Bronchial epithelial cell (primary cell): ENCODE measurements around the gene APOC3. TPM values are rescaled to one million over a fixed set of nuclear protein-coding genes. Genes with fewer than 3 reads are reported as not detected.
"Not testable (repeated sequence)": the region's sequence is repeated elsewhere in the genome, so short reads cannot be mapped to it uniquely, and the experiment has no call there.

Experiments
- DNase-seq: peaks from one replicate; pipeline ENCODE4 v3.0.0-alpha.2; 2010; ENCODE audit warnings: low read depth
- FAIRE-seq: peaks from 2 replicates; lab custom pipeline; 2011; peaks lifted over from hg19 to GRCh38; lab: Jason Lieb, UNC
- H3K27me3 ChIP-seq: 2 replicates; pipeline ENCODE4 v1.5.1; 2011; ENCODE audit warnings: low read length; ENCODE audit not compliant: control insufficient read depth, insufficient read depth
- H3K36me3 ChIP-seq: 2 replicates; pipeline ENCODE4 v1.5.1; 2011; ENCODE audit warnings: low read length; ENCODE audit not compliant: control insufficient read depth, insufficient read depth
- H3K4me3 ChIP-seq: 2 replicates; pipeline ENCODE4 v1.5.1; 2011; ENCODE audit warnings: mild to moderate bottlenecking, low read depth, low read length, control low read depth
- CTCF ChIP-seq: IDR thresholded peaks from 2 replicates; pipeline ENCODE4 v1.5.1; 2011; ENCODE audit warnings: mild to moderate bottlenecking, moderate library complexity, low read length, control low read depth, inconsistent platforms; ENCODE audit not compliant: insufficient read depth, severe bottlenecking
- total RNA-seq: library from RNA; depleted of rRNA; stranded (reverse); fragments of >200 nt; gene quantifications from 2 replicates; pipeline ENCODE4 v1.2.1, GENCODE V29; 2014

The APOC3 gene
- total RNA-seq, 1 donor from 2014 or later, result not detected

- no peaks in the 10 kb centered on the region for H3K27me3 ChIP-seq
- TF ChIP-seq CTCF, result no peak
- FAIRE-seq (peak; percentile 70), DNase-seq (no peak)
- no peak overlapping the region for H3K4me3 ChIP-seq
- no peaks in the 10 kb centered on the region for H3K36me3 ChIP-seq
Observed at GRCh38 chr11:116833491-116833815, 3.7 kb downstream of the APOC3 start.

- peak; percentile 86 for FAIRE-seq
- no peak for TF ChIP-seq CTCF
- H3K27me3 ChIP-seq, result no peaks in the 10 kb centered on the region
- H3K4me3 ChIP-seq, result no peak overlapping the region
- no peaks in the 10 kb centered on the region for H3K36me3 ChIP-seq
- DNase-seq, result no peak
Observed at GRCh38 chr11:116833816-116834534, 4.3 kb downstream of the APOC3 start.

- not testable (repeated sequence) for H3K36me3 ChIP-seq, H3K27me3 ChIP-seq, FAIRE-seq, H3K4me3 ChIP-seq, DNase-seq
Observed at GRCh38 chr11:116834535-116835041, 4.9 kb downstream of the APOC3 start.

- DNase-seq, result no peak
- no peak for FAIRE-seq
- TF ChIP-seq CTCF, result no peak
- no peaks in the 10 kb centered on the region for H3K27me3 ChIP-seq
- no peaks in the 10 kb centered on the region for H3K36me3 ChIP-seq
- no peak overlapping the region for H3K4me3 ChIP-seq
Observed at GRCh38 chr11:116835042-116835772, 5.5 kb downstream of the APOC3 start.

- TF ChIP-seq CTCF, result peak; percentile 84
- DNase-seq (peak; percentile 78), FAIRE-seq (no peak)
- Histone ChIP-seq H3K4me3 (peak overlapping the region; percentile 27), H3K27me3 (no peaks in the 10 kb centered on the region), H3K36me3 (no peaks in the 10 kb centered on the region)
Observed at GRCh38 chr11:116835791-116836631, 6.3 kb downstream of the APOC3 start.

GRCh38 chr11:116836632-116836991 lies 6.9 kb downstream of the APOC3 start:
- no peak for FAIRE-seq
- no peak for TF ChIP-seq CTCF
- H3K4me3 ChIP-seq, result no peak overlapping the region
- H3K27me3 ChIP-seq, result no peaks in the 10 kb centered on the region
- no peak for DNase-seq
- no peaks in the 10 kb centered on the region for H3K36me3 ChIP-seq
